Ectodermal cell (in vitro differentiated cells): ENCODE results near the gene CDK16.

ENCODE experiments used
- H3K27ac ChIP-seq: 2 replicates; pipeline ENCODE4 v1.7.0; 2013; ENCODE audit warnings: mild to moderate bottlenecking, low read depth, low read length; ENCODE audit not compliant: insufficient read depth, poor library complexity, severe bottlenecking
- H3K27me3 ChIP-seq: 2 replicates; pipeline ENCODE4 v1.7.0; 2013; ENCODE audit warnings: mild to moderate bottlenecking, low read length; ENCODE audit not compliant: insufficient read depth, control insufficient read depth, poor library complexity, severe bottlenecking
- H3K36me3 ChIP-seq: one replicate; pipeline ENCODE4 v1.7.0; 2013; ENCODE audit warnings: low read length; ENCODE audit not compliant: control insufficient read depth, insufficient read depth
- H3K4me1 ChIP-seq: one replicate; pipeline ENCODE4 v1.7.0; 2013; ENCODE audit warnings: low read length; ENCODE audit not compliant: control insufficient read depth, insufficient read depth
- H3K4me3 ChIP-seq: 2 replicates; pipeline ENCODE4 v1.7.0; 2013; ENCODE audit warnings: low read depth, low read length, control low read depth; ENCODE audit not compliant: insufficient read depth
- H3K9me3 ChIP-seq: 2 replicates; pipeline ENCODE4 v1.7.0; 2013; ENCODE audit warnings: mild to moderate bottlenecking, low read length, moderate library complexity; ENCODE audit not compliant: control insufficient read depth
- WGBS, 2 experiments: methylation state at CpG; one replicate each; pipeline ENCODE4 v1.1.7; 2013; ENCODE audit warnings: missing lambda C conversion rate in 2 of 2; 5-methylcytosine and 5-hydroxymethylcytosine counted together

CDK16 gene

DNA sequence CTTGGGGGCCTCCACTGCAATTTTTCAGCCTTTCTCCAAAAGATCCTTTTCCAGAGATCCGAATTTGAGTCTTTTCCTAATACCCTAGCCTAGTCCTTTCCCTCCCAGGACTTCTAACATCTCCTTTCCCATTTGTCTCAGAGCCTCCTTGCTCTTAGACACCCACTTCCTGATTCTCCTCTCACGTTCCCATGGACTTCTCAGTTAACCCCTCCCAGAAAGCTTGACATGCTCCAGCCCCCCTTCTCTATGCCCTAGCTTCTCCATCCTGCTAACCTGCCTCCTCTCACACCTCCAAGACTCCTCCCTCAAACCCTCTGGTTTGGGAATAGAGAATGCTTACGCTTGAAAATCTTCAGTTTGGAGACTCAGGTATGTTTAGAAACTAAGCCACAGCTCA lies 22.4 kb upstream of the CDK16 start:
- Histone ChIP-seq H3K27me3 (peaks cover 10% of the 10 kb centered on the region), H3K9me3 (no peaks in the 10 kb centered on the region), H3K36me3 (peaks cover 13% of the 10 kb centered on the region), H3K4me3 (no peak overlapping the region), H3K4me1 (peaks cover 3% of the 10 kb centered on the region), H3K27ac (no peak overlapping the region)
- WGBS, 2 experiments, result 68 to 73% methylated on average over 3 of the region's 3 CpGs

DNA sequence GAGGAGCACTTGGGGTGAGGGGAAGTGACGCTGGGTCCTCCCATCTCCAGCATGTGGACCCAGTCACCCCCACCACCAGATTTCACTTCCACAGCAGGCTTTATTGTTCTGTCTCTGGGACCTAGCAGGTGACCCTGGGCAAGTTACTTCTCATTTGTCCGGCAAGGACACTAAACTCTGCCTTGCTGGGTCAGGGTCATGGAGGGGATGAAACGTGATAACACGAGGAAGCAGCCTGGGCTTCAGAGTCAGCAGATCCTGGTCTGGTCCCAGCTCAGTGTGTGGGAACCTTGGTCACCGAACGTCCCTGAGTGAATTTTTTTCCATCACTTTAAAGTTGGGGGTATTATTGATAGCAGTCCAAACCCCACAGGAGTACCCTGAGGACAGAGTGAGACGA lies 21.0 kb upstream of the CDK16 start:
- Histone ChIP-seq H3K27ac (no peak overlapping the region), H3K4me3 (no peak overlapping the region), H3K27me3 (no peaks in the 10 kb centered on the region), H3K4me1 (peaks cover 3% of the 10 kb centered on the region), H3K36me3 (peaks cover 24% of the 10 kb centered on the region), H3K9me3 (no peaks in the 10 kb centered on the region)
- 76 to 84% methylated on average over 7 of the region's 7 CpGs for WGBS, 2 experiments

DNA sequence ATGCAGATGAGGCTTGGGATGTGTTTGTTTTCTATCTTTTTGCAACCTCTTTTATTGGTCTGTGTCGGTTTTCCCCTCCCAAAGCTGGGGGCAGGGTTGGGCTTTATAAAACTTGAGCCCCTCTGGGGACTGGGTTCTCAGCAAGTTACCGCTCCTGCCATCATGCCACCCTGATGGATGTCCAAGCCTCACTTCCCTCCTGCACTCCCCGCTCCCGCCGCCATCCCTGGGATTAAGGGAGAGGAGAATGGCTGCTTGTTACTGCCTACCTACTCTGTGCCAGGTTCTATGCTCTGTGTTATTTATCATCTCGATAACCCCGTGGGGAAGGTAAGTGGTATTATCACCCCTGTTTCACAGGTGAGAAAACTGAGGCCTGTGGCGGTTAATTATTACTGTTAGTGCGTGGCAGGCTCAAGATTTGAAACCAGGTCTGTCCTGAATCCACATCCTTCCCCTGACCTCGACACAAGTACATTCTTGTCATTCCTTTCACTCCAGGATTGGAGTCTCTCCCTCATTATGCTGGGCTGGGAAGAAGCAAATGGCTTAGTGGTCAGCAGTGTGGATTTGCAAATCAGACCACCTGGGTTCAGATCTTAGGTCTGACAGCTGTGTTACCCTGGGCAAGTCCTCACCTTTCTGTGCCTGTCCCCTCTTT lies 20.3 kb upstream of the CDK16 start:
- Histone ChIP-seq H3K4me3 (no peak overlapping the region), H3K36me3 (peaks cover 28% of the 10 kb centered on the region), H3K27me3 (no peaks in the 10 kb centered on the region), H3K9me3 (no peaks in the 10 kb centered on the region), H3K27ac (no peak overlapping the region), H3K4me1 (peaks cover 3% of the 10 kb centered on the region)
- WGBS, 2 experiments, result 80 to 81% methylated on average over 6 to 10 of the region's 10 CpGs

DNA sequence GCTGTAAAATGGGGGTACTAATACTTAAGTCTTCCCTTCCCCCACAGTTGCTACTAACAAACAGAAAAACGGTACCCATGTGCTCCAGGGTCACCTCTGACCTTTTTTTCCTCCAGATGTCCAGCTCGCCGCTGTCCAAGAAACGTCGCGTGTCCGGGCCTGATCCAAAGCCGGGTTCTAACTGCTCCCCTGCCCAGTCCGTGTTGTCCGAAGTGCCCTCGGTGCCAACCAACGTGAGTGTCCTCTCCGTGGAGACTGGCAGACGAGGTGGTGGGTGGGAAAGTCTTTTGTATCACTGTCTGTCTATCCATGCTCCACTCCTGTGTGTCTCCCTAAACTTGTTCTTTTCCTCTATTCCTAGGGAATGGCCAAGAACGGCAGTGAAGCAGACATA lies 19.8 kb upstream of the CDK16 start:
- peaks cover 31% of the 10 kb centered on the region for H3K36me3 ChIP-seq
- H3K27me3 ChIP-seq, result no peaks in the 10 kb centered on the region
- WGBS, 2 experiments, result 95 to 96% methylated on average over 15 of the region's 15 CpGs

DNA sequence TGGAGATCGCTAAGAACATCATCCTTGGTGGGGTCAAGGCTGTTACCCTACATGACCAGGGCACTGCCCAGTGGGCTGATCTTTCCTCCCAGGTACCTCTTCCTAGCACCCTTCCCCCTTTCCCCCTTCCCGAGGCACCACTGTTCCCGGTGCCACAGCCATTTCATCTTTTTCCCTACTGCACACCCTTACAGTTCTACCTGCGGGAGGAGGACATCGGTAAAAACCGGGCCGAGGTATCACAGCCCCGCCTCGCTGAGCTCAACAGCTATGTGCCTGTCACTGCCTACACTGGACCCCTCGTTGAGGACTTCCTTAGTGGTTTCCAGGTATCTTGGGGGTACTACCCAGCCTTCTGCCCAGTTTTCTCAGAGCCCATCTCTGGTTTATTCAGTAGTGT lies 19.2 kb upstream of the CDK16 start:
- 92% methylated on average over 10 of the region's 10 CpGs for WGBS, 2 experiments
- Histone ChIP-seq H3K36me3 (peaks cover 34% of the 10 kb centered on the region), H3K4me1 (peaks cover 3% of the 10 kb centered on the region), H3K4me3 (no peak overlapping the region), H3K9me3 (no peaks in the 10 kb centered on the region), H3K27ac (no peak overlapping the region), H3K27me3 (no peaks in the 10 kb centered on the region)

More for the DNA sequence above, 19.8 kb upstream of the CDK16 start:
- Histone ChIP-seq H3K27ac (no peak overlapping the region), H3K4me3 (no peak overlapping the region), H3K4me1 (peaks cover 3% of the 10 kb centered on the region), H3K9me3 (no peaks in the 10 kb centered on the region)

DNA sequence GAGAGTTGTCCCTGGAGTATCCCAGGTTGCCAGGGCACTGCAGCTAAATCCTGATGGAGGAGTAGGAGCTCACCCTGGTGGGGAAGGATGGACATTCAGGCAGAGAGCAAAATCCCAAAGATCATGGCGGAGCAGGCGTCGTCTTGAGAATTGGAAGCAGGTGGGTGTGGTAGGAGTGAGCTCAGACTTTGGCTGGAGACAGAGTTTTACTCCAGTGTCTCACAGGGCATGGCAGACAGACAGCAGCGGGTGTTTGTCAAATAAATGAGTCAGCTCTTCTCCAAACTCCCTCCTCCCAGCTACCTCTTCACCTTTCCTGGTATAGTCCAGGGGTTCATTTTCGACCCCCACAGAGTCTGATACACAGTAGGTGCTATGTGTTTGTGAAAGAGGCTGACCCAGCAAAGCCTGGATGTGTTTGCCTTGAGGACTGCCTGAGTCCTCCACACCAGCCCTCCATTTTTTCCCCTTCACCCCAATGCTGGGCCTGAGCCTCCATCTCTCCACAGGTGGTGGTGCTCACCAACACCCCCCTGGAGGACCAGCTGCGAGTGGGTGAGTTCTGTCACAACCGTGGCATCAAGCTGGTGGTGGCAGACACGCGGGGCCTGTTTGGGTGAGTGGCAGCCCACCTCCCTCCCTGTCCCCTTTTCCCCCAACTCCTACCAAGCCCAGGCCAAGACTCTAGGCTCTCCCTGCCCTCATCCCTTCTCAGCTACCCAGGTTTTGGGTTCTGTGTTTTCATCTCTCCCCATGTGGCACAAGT lies 17.9 kb upstream of the CDK16 start:
- Histone ChIP-seq H3K9me3 (no peaks in the 10 kb centered on the region), H3K27ac (no peak overlapping the region), H3K27me3 (no peaks in the 10 kb centered on the region), H3K4me3 (no peak overlapping the region), H3K36me3 (peaks cover 35% of the 10 kb centered on the region), H3K4me1 (peaks cover 3% of the 10 kb centered on the region)
- 97% methylated on average over 8 to 9 of the region's 9 CpGs for WGBS, 2 experiments

DNA sequence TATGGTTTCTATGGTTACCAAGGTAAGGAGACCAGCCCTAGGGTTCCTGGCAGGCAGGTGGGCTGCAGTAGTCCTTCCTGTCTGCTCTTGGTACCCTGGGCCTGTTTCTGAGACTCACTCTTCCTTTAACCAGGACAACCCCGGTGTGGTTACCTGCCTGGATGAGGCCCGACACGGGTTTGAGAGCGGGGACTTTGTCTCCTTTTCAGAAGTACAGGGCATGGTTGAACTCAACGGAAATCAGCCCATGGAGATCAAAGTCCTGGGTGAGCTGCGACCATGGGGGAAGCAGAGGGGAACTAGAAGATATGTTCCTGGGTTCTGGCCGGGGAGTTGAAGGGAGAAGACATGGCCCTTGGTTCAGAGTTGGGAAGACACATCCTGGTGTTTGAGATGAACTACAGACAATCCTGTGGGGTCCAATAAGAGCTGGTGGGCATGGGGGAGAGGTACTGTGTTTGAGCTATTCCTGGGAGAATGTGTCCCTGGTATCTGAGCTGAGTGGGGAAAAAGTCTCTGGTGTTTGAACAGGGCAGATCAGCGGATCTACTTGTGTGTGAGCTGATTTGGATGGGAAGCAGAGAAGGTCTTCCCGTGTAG lies 17.0 kb upstream of the CDK16 start:
- H3K4me3 ChIP-seq, result no peak overlapping the region
- no peak overlapping the region for H3K27ac ChIP-seq
- no peaks in the 10 kb centered on the region for H3K9me3 ChIP-seq
- 92 to 96% methylated on average over 8 of the region's 9 CpGs for WGBS, 2 experiments
- peaks cover 3% of the 10 kb centered on the region for H3K4me1 ChIP-seq
- peaks cover 42% of the 10 kb centered on the region for H3K36me3 ChIP-seq
- H3K27me3 ChIP-seq, result no peaks in the 10 kb centered on the region

DNA sequence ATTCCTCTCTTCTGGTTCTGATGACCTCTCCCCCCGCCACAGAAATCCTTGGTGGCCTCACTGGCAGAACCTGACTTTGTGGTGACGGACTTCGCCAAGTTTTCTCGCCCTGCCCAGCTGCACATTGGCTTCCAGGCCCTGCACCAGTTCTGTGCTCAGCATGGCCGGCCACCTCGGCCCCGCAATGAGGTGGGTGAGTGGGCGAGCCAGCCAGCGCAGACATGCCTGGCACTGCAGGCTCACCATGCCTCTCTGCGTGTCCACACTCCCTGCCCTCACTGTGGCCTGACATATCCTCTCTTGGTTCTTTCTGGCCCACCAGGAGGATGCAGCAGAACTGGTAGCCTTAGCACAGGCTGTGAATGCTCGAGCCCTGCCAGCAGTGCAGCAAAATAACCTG lies 16.2 kb upstream of the CDK16 start:
- Histone ChIP-seq H3K27me3 (no peaks in the 10 kb centered on the region), H3K4me3 (no peak overlapping the region), H3K36me3 (peaks cover 49% of the 10 kb centered on the region), H3K4me1 (peaks cover 2% of the 10 kb centered on the region), H3K9me3 (no peaks in the 10 kb centered on the region), H3K27ac (no peak overlapping the region)
- 93 to 94% methylated on average over 11 of the region's 11 CpGs for WGBS, 2 experiments

DNA sequence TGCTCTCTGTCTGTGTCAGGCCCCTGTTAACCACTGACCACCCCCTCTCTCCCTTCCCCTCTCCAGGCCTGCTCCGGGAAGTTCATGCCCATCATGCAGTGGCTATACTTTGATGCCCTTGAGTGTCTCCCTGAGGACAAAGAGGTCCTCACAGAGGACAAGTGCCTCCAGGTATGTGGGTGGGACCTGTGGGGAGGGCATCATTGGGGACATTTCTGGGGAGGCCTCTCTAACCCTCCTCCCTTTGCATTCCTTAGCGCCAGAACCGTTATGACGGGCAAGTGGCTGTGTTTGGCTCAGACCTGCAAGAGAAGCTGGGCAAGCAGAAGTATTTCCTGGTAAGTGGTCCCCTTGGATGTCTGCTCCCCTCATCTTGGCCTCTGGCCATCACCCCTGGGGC lies 15.6 kb upstream of the CDK16 start:
- Histone ChIP-seq H3K27me3 (no peaks in the 10 kb centered on the region), H3K4me3 (no peak overlapping the region), H3K36me3 (peaks cover 50% of the 10 kb centered on the region), H3K9me3 (no peaks in the 10 kb centered on the region), H3K27ac (no peak overlapping the region), H3K4me1 (no peaks in the 10 kb centered on the region)
- 92 to 95% methylated on average over 4 of the region's 4 CpGs for WGBS, 2 experiments

DNA sequence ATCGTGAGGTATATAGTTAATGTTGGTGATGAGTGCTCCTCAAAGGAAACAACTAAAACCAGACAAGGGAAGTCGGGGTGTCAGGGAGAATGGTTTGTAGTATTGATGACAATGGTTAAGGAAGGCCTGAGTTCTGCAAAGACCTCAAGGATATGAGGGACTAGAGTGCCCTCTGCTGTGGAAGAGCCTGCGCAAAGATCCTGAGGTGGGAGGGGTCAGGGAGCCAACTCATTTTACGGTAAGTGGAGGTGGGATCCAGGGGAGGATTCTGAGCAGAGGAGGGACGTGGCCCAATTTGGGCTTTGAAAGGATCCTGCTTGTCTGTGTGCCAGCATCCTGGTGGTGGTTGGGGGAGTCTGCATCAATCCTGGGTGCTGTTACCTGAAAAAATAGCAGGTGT lies 13.5 kb upstream of the CDK16 start:
- H3K27ac ChIP-seq, result no peak overlapping the region
- no peak overlapping the region for H3K4me3 ChIP-seq
- WGBS, 2 experiments, result 88 to 89% methylated on average over 5 of the region's 5 CpGs
- no peaks in the 10 kb centered on the region for H3K9me3 ChIP-seq
- H3K27me3 ChIP-seq, result no peaks in the 10 kb centered on the region
- H3K4me1 ChIP-seq, result no peaks in the 10 kb centered on the region
- H3K36me3 ChIP-seq, result peaks cover 45% of the 10 kb centered on the region
